CD4-positive, CD25-positive, alpha-beta regulatory T cell (primary cell): ENCODE measurements around the gene ITGA4. TPM values are rescaled to one million over a fixed set of nuclear protein-coding genes. Genes with fewer than 3 reads are reported as not detected.

Source experiments
- ATAC-seq, 2 donors: fragments of 150-1000 bp; cut with Tn5 transposase; one replicate each; pipeline ENCODE4 v1.10.0; 2021; ENCODE audit warnings: low read depth in 2 of 2, moderate number of reproducible peaks in 2 of 2, moderate library complexity in 1 of 2
- DNase-seq, 3 donors: peaks; one replicate each; pipeline versions ENCODE4 v3.0.0 to v3.0.0-alpha.2; 2012 to 2022; ENCODE audit warnings: mixed read lengths in 1 of 3
- H3K27ac ChIP-seq: one replicate; pipeline ENCODE4 v1.7.0; 2013; ENCODE audit warnings: mild to moderate bottlenecking, low read length; ENCODE audit not compliant: insufficient read depth, poor library complexity, severe bottlenecking
- H3K27me3 ChIP-seq: one replicate; pipeline ENCODE4 v1.7.0; 2013; ENCODE audit warnings: low read length; ENCODE audit not compliant: control insufficient read depth, insufficient read depth
- H3K36me3 ChIP-seq: one replicate; pipeline ENCODE4 v1.7.0; 2013; ENCODE audit warnings: mild to moderate bottlenecking, low read length, moderate library complexity; ENCODE audit not compliant: control insufficient read depth, insufficient read depth
- H3K4me1 ChIP-seq: 2 replicates; pipeline ENCODE4 v1.7.0; 2013; ENCODE audit warnings: mild to moderate bottlenecking, low read length; ENCODE audit not compliant: insufficient read depth, control insufficient read depth, poor library complexity, severe bottlenecking
- H3K4me3 ChIP-seq: one replicate; pipeline ENCODE4 v1.7.0; 2013; ENCODE audit warnings: low read depth, mild to moderate bottlenecking, low read length, moderate library complexity
- H3K9me3 ChIP-seq, 2 experiments: 1 replicate in 1 of 2; 2 replicates in 1 of 2; pipeline ENCODE4 v1.7.0; 2013; ENCODE audit warnings: low read length in 2 of 2, mild to moderate bottlenecking in 1 of 2, moderate library complexity in 1 of 2; ENCODE audit not compliant: control insufficient read depth in 2 of 2
- H3K27ac Mint-ChIP-seq, 3 donors: one replicate each; pipeline ENCODE4 v1.8.0; 2020 to 2022; ENCODE audit warnings: mild to moderate bottlenecking in 3 of 3, mixed read lengths in 3 of 3, moderate library complexity in 2 of 3
- H3K27me3 Mint-ChIP-seq: one replicate; pipeline ENCODE4 v1.8.0; 2022; ENCODE audit warnings: mild to moderate bottlenecking, mixed read lengths
- H3K36me3 Mint-ChIP-seq: one replicate; pipeline ENCODE4 v1.8.0; 2020; ENCODE audit warnings: mixed read lengths
- H3K4me1 Mint-ChIP-seq, 4 donors: one replicate each; pipeline ENCODE4 v1.8.0; 2020 to 2022; ENCODE audit warnings: mixed read lengths in 4 of 4, mild to moderate bottlenecking in 1 of 4
- H3K4me3 Mint-ChIP-seq, 4 donors: one replicate each; pipeline ENCODE4 v1.8.0; 2020 to 2022; ENCODE audit warnings: mild to moderate bottlenecking in 4 of 4, mixed read lengths in 4 of 4, moderate library complexity in 3 of 4
- H3K9me3 Mint-ChIP-seq, 7 donors: one replicate each; pipeline ENCODE4 v1.8.0; 2020 to 2022; ENCODE audit warnings: mixed read lengths in 7 of 7, mild to moderate bottlenecking in 3 of 7, moderate library complexity in 2 of 7
- polyA plus RNA-seq, 4 donors: library from polyadenylated mRNA; unstranded; fragments of 300-500 nt; fragmentation: Illumina TruSeq; gene quantifications; one replicate each; pipeline ENCODE4 v1.2.3, GENCODE V29; 2021
- total RNA-seq: library from RNA; stranded (reverse); gene quantifications from one replicate; pipeline ENCODE4 v1.2.3, GENCODE V29; 2022

Gene ITGA4
- total and polyA plus RNA-seq, 5 donors from 2014 or later, result 18.8 to 86.0 (median 56.7) TPM

GRCh38 chr2:181576431-181576830 is 119.2 kb downstream of the ITGA4 start:
- Histone ChIP-seq H3K4me1 (no peaks in the 10 kb centered on the region), H3K27ac (no peak overlapping the region), H3K36me3 (no peaks in the 10 kb centered on the region), H3K9me3 (no peaks in the 10 kb centered on the region), H3K4me3 (no peak overlapping the region), H3K27me3 (peaks cover 8% of the 10 kb centered on the region)
- Mint-ChIP-seq H3K4me1 (no peaks in the 10 kb centered on the region), H3K9me3 (no peaks in the 10 kb centered on the region), H3K36me3 (no peaks in the 10 kb centered on the region), H3K27me3 (peaks cover 25% of the 10 kb centered on the region), H3K4me3 (no peak overlapping the region), H3K27ac (no peak overlapping the region)
- ATAC-seq, result no peak
- no peak for DNase-seq

DNA sequence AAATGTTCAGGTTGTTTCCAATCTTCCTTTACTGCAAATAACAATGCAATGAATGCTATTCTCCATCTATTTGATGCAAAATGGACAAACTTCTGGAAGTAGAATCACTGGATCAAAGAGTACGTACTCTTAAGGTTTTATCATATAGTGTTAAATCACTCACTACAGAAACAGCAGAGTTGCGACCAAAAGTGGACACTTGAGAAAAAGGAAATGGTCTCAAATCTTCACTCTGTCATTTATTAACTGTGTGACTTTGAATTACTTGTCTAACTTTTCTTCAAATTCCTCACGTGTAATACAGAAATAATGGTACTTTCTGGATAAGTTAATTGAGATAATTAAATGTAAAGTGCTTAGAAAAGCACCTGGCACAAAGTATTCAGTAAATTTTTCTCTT is 121.6 kb downstream of the ITGA4 start:
- peaks cover 0 to 3% (median 0%) of the 10 kb centered on the region in 7 donors for H3K9me3 Mint-ChIP-seq

GRCh38 chr2:181581534-181581933 is 124.3 kb downstream of the ITGA4 start:
- Mint-ChIP-seq H3K9me3 (peaks cover 0 to 4% (median 0%) of the 10 kb centered on the region in 7 donors), H3K27me3 (peaks cover 12% of the 10 kb centered on the region), H3K4me3 (no peak overlapping the region), H3K27ac (no peak overlapping the region), H3K4me1 (peaks cover 3 to 11% (median 6%) of the 10 kb centered on the region in 4 donors), H3K36me3 (no peaks in the 10 kb centered on the region)
- DNase-seq (no peak), ATAC-seq (no peak)
- H3K36me3 ChIP-seq, result no peaks in the 10 kb centered on the region
- no peak overlapping the region for H3K4me3 ChIP-seq
- no peaks in the 10 kb centered on the region for H3K9me3 ChIP-seq
- no peak overlapping the region for H3K27ac ChIP-seq
- H3K27me3 ChIP-seq, result peaks cover 10% of the 10 kb centered on the region
- H3K4me1 ChIP-seq, result no peaks in the 10 kb centered on the region

More for the DNA sequence above, 121.6 kb downstream of the ITGA4 start:
- Histone ChIP-seq H3K4me1 (no peaks in the 10 kb centered on the region), H3K4me3 (no peak overlapping the region), H3K9me3 (no peaks in the 10 kb centered on the region), H3K27ac (no peak overlapping the region), H3K27me3 (peaks cover 10% of the 10 kb centered on the region), H3K36me3 (no peaks in the 10 kb centered on the region)
- Mint-ChIP-seq H3K27me3 (peaks cover 16% of the 10 kb centered on the region), H3K36me3 (no peaks in the 10 kb centered on the region), H3K27ac (no peak overlapping the region), H3K4me1 (no peaks in the 10 kb centered on the region), H3K4me3 (no peak overlapping the region)
- ATAC-seq (no peak), DNase-seq (no peak)

GRCh38 chr2:181585732-181586131 is 128.5 kb downstream of the ITGA4 start:
- no peaks in the 10 kb centered on the region for H3K9me3 ChIP-seq
- H3K27me3 ChIP-seq, result peaks cover 5% of the 10 kb centered on the region
- H3K4me3 Mint-ChIP-seq, result no peak overlapping the region
- peaks cover 18% of the 10 kb centered on the region for H3K27me3 Mint-ChIP-seq
- H3K9me3 Mint-ChIP-seq, result peaks cover 0 to 6% (median 0%) of the 10 kb centered on the region in 7 donors
- no peak for DNase-seq
- no peak overlapping the region for H3K27ac Mint-ChIP-seq
- H3K36me3 Mint-ChIP-seq, result no peaks in the 10 kb centered on the region
- H3K4me3 ChIP-seq, result no peak overlapping the region
- no peak overlapping the region for H3K27ac ChIP-seq
- H3K4me1 ChIP-seq, result no peaks in the 10 kb centered on the region
- no peaks in the 10 kb centered on the region for H3K36me3 ChIP-seq
- H3K4me1 Mint-ChIP-seq, result peaks cover 5 to 15% (median 11%) of the 10 kb centered on the region in 4 donors
- no peak for ATAC-seq

Other genes with a start within 250 kb of the ITGA4 start
- gene CERKL, start 199.7 kb downstream of the ITGA4 start, total RNA-seq, result not detected
- gene CERKL, start 199.7 kb downstream of the ITGA4 start, polyA plus RNA-seq, result 10 to 100 TPM in 2 of 4 donors, 1 to 10 TPM in 2; 4.2 to 12.0 (median 9.0) TPM
- not detected for gene NEUROD1, start 223.1 kb downstream of the ITGA4 start, total RNA-seq
- gene NEUROD1, start 223.1 kb downstream of the ITGA4 start, polyA plus RNA-seq, result not detected